KMS-11 (cell line): ENCODE measurements around the gene ADCY5.

Experiments
- H2AFZ ChIP-seq: fragments of 200-600 bp; sonication (generic); 2 replicates; pipeline ENCODE4 v1.6.1; 2016; ENCODE audit warnings: antibody characterized with exemption, mixed run types, low read depth
- H3K27ac ChIP-seq: fragments of 200-600 bp; sonication (generic); 2 replicates; pipeline ENCODE4 v1.6.1; 2016; ENCODE audit warnings: mild to moderate bottlenecking, mixed run types
- H3K27me3 ChIP-seq: fragments of 200-600 bp; sonication (generic); 2 replicates; pipeline ENCODE4 v1.6.1; 2017; ENCODE audit warnings: mild to moderate bottlenecking, low read depth, mixed run types, moderate library complexity; ENCODE audit not compliant: insufficient read depth
- H3K36me3 ChIP-seq: fragments of 200-600 bp; sonication (generic); 2 replicates; pipeline ENCODE4 v1.6.1; 2017; ENCODE audit warnings: mild to moderate bottlenecking, mixed run types; ENCODE audit not compliant: insufficient read depth
- H3K4me1 ChIP-seq: fragments of 200-600 bp; sonication (generic); 2 replicates; pipeline ENCODE4 v1.6.1; 2016; ENCODE audit warnings: mild to moderate bottlenecking, low read depth, mixed run types; ENCODE audit not compliant: poor library complexity, severe bottlenecking
- H3K4me2 ChIP-seq: fragments of 200-600 bp; sonication (generic); 2 replicates; pipeline ENCODE4 v1.7.0; 2016; ENCODE audit warnings: mild to moderate bottlenecking, mixed run types
- H3K4me3 ChIP-seq: fragments of 200-600 bp; sonication (generic); IDR thresholded peaks from 2 replicates; pipeline ENCODE4 v1.6.1; 2017; ENCODE audit warnings: low read depth, low read length, mixed read lengths; ENCODE audit not compliant: insufficient read depth
- H3K79me2 ChIP-seq: fragments of 200-600 bp; sonication (generic); 2 replicates; pipeline ENCODE4 v1.6.1; 2016; ENCODE audit warnings: low read depth, mixed run types; ENCODE audit not compliant: insufficient read depth
- H3K9ac ChIP-seq: fragments of 200-600 bp; sonication (generic); 2 replicates; pipeline ENCODE4 v1.6.1; 2016; ENCODE audit warnings: mild to moderate bottlenecking, mixed run types
- H4K20me1 ChIP-seq: fragments of 200-600 bp; sonication (generic); 2 replicates; pipeline ENCODE4 v1.6.1; 2016; ENCODE audit warnings: mild to moderate bottlenecking, mixed run types; ENCODE audit not compliant: insufficient read depth
- TF ChIP-seq, protein P1 (sequence below): fragments of 200-600 bp; sonication (generic); conservative IDR thresholded peaks from 2 replicates; pipeline ENCODE4 v1.6.1; 2017; ENCODE audit warnings: low read depth, mild to moderate bottlenecking, antibody characterized with exemption, low read length, moderate library complexity, mixed read lengths

Gene ADCY5

DNA sequence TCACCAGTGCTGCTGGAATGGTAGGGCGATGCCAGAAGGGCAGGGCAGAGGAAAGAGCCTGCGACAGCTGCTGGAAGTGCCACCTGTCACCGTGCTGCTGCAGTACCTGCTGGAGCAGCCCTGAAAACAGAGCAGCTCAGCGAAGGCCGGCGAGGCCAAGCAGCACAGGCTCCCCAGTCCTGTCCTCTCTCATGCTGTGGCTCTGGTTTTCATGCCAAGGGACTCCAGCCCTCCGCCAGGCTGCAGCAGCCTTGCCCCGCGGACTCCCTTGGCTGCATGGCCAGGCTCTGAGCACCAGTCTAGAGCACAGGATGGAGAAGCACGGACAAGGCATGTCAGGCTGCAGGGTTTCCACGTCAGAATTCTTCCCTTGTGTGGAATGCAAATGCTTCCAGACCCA is 43.9 kb downstream of the ADCY5 start:
- Histone ChIP-seq H3K4me1 (no peaks in the 10 kb centered on the region), H3K9ac (no peak overlapping the region), H3K4me2 (no peak overlapping the region), H3K79me2 (no peaks in the 10 kb centered on the region), H2AFZ (no peak overlapping the region), H3K27ac (no peak overlapping the region), H3K4me3 (no peak overlapping the region), H4K20me1 (no peaks in the 10 kb centered on the region), H3K36me3 (no peaks in the 10 kb centered on the region), H3K27me3 (no peaks in the 10 kb centered on the region)
- TF ChIP-seq, protein P1, sequence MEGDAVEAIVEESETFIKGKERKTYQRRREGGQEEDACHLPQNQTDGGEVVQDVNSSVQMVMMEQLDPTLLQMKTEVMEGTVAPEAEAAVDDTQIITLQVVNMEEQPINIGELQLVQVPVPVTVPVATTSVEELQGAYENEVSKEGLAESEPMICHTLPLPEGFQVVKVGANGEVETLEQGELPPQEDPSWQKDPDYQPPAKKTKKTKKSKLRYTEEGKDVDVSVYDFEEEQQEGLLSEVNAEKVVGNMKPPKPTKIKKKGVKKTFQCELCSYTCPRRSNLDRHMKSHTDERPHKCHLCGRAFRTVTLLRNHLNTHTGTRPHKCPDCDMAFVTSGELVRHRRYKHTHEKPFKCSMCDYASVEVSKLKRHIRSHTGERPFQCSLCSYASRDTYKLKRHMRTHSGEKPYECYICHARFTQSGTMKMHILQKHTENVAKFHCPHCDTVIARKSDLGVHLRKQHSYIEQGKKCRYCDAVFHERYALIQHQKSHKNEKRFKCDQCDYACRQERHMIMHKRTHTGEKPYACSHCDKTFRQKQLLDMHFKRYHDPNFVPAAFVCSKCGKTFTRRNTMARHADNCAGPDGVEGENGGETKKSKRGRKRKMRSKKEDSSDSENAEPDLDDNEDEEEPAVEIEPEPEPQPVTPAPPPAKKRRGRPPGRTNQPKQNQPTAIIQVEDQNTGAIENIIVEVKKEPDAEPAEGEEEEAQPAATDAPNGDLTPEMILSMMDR = no peak

DNA sequence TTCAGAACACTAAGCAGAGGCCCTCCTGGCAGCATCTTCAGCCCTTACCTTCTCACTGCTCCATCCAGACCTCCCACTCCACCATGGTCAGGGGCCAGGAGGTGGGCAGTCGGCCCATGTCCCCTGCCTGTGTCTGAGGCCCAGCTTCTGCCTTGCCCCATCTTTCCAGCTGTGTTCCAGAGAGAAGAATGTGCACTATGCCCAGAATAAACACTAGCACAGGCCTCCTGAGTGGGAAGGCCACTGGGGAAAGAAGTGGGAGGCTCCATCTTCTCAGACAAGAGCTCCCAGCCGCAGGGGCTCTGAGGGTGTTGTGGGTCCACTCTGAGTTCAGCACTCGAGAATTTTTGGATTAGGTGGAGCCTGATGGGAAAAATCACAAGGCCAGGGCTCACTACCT is 44.5 kb downstream of the ADCY5 start:
- TF ChIP-seq, protein P1 = no peak
- Histone ChIP-seq H3K4me3 (no peak overlapping the region), H3K9ac (no peak overlapping the region), H3K4me2 (no peak overlapping the region), H3K4me1 (no peaks in the 10 kb centered on the region), H2AFZ (no peak overlapping the region), H3K27ac (no peak overlapping the region), H3K79me2 (no peaks in the 10 kb centered on the region), H3K36me3 (no peaks in the 10 kb centered on the region), H4K20me1 (no peaks in the 10 kb centered on the region), H3K27me3 (no peaks in the 10 kb centered on the region)

DNA sequence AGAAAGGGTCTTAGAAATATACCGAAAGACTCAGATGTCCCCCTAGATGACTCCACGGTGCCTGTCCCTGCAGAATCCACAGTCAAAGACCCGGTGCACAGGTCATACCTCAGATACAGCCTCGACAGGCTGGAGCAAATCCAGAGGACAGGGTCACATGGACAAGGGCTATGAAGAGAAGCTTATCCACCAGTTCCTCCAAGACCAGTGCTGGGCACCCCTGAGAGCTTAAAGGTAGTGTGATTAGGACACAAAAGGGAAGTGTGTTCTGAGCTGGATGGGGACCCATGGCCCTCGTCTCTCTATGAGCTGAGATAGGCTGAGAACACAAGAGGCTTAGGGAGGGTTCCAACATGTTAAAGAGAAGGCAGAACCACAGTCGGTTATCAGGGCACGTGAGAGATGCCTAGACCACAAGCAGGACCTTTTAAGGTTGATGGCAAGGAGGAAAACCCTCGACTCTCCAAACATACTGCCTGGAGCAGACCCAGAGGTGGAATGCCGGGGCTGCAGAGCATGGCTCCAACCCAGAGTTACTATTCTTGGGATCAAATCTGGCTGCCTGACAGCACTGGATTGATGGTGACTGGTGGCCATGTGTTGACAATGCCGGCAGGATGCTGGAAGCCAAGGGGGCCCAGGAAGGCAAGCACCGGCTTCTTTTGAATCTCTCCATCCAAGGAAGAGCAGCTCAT is 46.9 kb downstream of the ADCY5 start:
- Histone ChIP-seq H3K79me2 (no peaks in the 10 kb centered on the region), H3K36me3 (no peaks in the 10 kb centered on the region), H3K9ac (no peak overlapping the region), H2AFZ (no peak overlapping the region), H3K4me3 (no peak overlapping the region), H4K20me1 (no peaks in the 10 kb centered on the region), H3K4me2 (no peak overlapping the region), H3K27ac (no peak overlapping the region), H3K27me3 (0 out of 2 replicates have a peak, but pooled peaks cover 4% of the 10 kb centered on the region), H3K4me1 (no peaks in the 10 kb centered on the region)
- TF ChIP-seq, protein P1 = no peak

DNA sequence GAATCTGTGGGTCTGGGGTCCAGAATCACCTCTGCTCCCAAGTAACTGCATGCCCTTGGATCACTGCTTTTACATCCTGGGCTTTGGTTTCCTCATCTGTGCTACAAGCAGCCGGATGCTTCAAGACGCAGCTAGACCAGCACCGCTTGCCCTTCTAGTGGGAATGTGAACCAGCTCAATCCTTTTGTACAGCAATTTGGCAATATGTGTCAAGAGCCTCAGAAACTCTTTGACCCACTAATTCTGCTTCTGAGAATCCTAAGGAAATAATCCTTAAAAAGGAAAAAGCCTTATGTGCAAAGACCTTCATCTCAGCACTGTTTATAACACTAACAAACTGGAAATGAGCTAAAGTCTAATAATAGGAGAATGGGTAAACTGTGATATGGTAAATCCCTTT is 48.7 kb downstream of the ADCY5 start:
- Histone ChIP-seq H3K27ac (no peak overlapping the region), H3K36me3 (no peaks in the 10 kb centered on the region), H3K4me3 (no peak overlapping the region), H3K4me2 (no peak overlapping the region), H3K79me2 (no peaks in the 10 kb centered on the region), H2AFZ (no peak overlapping the region), H3K9ac (no peak overlapping the region), H3K27me3 (0 out of 2 replicates have a peak, but pooled peaks cover 4% of the 10 kb centered on the region), H4K20me1 (no peaks in the 10 kb centered on the region), H3K4me1 (no peaks in the 10 kb centered on the region)
- TF ChIP-seq, protein P1 = no peak
